ENCODE data around the gene CD151.

The CD151 gene

DNA sequence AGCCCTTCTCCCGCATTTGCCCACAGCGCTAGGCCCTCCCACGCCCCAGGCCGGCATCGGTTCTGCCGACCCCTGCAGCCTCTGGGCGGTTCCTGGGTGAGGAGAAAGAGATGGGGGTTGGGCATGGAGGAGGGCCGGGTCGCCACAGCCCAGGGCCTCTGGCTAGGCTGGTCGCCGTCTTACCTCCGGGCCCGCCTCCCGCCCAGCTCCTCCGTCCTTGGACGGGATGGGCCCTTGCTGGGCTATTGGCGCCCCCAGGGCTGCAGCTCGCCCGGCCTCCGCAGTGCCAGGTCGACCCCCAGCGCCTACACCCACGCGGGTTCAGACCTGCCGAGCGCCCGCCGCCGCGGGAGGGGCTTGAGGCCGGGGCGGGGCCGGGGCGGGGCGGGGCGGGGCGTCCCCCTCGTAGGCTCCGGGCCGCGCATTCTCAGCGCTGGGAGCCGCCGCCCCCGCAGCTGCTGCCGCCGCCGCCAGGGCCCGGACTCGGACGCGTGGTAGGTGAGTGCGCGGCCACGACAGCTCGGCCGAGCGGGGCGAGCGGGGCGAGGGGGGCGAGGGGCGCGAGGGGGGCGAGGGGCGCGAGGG lies at the start of gene CD151:
TSS of gene CD151 (plus strand) at position 424 of the 585 bp plus-strand sequence. CDS start 3,118 bp downstream, outside the sequence.
- no peak for DNase-seq

- DNase-seq: peak; percentile 65
Observed at GRCh38 chr11:783581-784015, 49.2 kb upstream of the CD151 start.

GRCh38 chr11:786235-787083 lies 46.3 kb upstream of the CD151 start:
- no peak for DNase-seq

- DNase-seq: no peak
Observed at GRCh38 chr11:787084-787675, 45.6 kb upstream of the CD151 start.

DNA sequence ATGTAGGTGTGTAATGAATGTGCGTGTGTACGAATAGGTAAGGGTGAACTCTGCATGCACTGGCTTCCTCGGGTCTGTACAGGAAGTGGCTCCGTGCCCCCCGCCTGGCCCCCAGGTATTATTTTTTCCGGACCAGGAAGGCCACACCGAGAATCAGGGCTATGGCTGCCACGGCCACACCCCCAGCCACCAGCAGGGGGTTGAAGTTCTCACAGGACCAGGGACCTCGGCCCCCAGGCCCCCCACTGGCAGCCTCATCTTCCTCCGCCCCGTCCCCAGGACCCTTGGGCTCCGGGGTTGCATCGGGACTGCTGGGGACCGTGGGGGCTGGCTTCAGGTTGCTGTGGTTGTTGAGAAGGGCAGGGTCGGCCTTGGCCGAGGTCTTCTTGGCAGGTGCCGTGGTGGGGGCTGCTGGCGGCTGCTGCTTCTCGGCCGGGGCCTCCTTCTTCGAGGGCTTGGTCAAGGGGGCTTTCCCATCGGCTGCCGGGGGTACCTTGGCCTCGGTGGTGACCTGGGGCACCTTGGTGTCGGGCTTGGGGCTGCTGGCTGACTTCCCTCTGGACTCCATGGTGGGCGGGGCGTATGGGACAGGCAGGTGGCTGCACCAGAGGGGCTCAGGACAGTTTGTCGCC lies 44.6 kb upstream of the CD151 start:
- DNase-seq: no peak

GRCh38 chr11:788953-789940 lies 43.5 kb upstream of the CD151 start:
- no peak for DNase-seq

DNA sequence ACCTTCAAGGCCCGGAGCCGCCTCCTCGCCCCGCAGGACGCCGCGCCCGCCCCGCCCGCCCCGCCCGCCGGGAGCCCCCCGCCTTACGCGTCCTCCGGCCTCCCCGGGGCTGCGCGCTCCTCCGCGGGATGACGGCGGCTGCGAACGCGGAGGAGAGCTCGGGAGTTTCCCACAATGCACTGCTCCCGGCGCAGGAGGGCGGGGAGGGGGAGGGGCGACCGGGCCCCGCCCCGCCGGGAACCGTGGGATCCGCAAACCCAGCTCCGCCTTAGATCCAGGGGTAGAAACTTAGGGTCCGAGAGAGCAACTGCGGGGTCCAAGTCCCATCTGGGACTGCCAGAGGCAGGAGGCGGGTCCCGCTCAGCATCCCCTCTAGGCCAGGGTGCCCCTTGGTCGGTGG lies 42.8 kb upstream of the CD151 start, which contains the start of gene CEND1:
TSS of gene CEND1 (minus strand) at position 148 of the 400 bp plus-strand sequence. CDS start 1,514 bp downstream, outside the sequence.
- DNase-seq: no peak

- no peak for DNase-seq
Observed at GRCh38 chr11:790721-791564, 41.8 kb upstream of the CD151 start.

GRCh38 chr11:791658-792534 lies 40.9 kb upstream of the CD151 start:
- DNase-seq: no peak

DNA sequence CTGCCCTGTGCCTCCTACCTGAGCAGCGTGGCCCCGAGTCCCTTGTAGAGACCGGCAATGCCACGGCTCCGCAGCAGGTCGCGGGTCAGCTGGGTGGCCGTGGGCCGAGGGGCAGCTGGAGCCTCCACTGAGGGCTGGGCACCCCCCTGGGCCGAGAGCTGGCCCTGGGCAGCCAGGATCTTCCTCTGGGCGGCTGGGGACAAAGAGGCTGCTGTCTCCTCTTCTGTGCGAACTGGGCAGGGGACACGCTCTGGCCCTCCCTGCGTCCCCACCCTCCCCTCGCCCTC lies 40.3 kb upstream of the CD151 start:
- no peak for DNase-seq

GRCh38 chr11:792873-793272 lies 39.9 kb upstream of the CD151 start:
- DNase-seq: no peak

GRCh38 chr11:793556-793955 lies 39.2 kb upstream of the CD151 start:
- no peak for DNase-seq

DNA sequence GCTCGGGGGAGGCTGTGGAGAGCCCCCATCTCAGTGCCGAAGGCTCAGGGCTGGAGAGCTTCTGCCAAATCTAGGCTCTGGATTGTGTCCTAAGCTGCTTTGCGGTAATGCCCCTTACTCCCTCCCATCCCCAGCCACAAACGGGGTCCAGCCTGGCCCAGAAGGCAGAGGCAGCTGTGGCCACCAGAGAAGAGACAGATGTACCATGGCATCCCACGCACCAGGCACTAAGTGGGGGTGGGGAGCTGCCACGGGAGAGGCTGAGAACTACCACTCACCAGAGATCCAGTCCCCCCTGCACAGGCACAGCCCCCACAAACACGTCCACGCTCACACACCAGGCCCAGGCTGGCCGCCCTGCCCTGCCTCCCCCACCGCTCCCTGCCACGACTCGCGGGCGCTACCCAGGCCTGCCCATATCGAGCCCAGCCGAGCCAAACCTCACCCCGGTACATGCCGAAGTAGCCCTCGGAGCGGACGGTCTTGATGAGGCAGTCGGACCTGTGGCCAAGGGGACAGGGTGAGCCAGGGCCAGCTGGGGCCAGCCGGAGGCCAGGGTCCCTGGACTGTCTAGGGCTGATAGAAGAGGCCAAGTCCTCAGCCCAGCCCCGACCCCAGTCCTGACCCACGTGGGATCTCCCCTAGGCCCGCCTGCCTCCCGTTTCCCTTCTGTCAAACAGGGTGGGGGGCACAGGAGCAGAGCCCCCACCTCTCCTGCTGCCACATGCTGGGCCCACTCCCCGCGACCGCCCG lies 38.6 kb upstream of the CD151 start:
- DNase-seq: no peak

GRCh38 chr11:794766-795633 lies 37.8 kb upstream of the CD151 start:
- DNase-seq: no peak

- peak; percentile 50 for DNase-seq
Observed at GRCh38 chr11:795634-796564, 36.9 kb upstream of the CD151 start.

DNA sequence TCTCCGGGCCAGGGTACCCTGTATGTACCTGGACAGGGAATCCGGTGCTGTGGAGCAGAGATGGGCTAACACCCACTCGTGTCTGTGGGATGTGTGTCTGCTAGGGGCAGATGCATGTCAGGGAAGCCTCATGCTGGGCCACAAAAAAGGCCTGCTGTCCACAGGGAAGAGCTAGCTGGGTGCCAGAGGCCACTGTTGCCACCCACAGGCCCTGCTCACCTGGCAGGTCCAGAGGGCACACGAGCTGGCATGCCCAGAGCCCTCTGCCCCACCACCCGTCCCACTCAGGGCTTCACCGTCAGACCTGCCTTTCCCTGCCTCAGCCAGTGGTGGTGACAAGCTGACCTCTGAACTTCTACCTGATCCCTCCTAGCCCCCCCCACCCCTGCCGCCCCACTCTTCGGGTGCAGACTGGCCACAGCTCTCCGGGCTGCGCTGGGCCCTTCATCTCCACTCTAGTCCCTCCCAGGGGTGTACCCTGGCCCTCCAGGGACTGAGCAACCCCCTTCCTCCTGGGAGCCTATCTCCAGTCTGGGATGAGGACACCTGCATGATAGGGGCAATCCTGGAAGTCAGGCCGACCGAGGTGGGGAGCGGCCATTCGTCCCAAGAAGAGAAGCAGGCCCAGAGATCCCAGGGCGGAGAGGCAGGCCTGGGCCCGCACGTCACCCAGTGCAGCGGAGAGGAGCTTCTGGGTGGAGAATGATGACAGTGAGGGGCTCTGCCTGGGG lies 36.0 kb upstream of the CD151 start:
- DNase-seq: no peak

All from DMS79 (cell line).